ENCODE data around the gene IL18R1.

- TF ChIP-seq CTCF (conservative IDR thresholded peaks at IDR 0.05) (no peak), ZFX (IDR thresholded peaks at IDR 0.05) (no peak)
Measured at GRCh38 chr2:102337012-102337411, 18.6 kb upstream of the IL18R1 start.
